Endothelial cell of umbilical vein (primary cell): ENCODE measurements around the gene MR1. TPM values are rescaled to one million over a fixed set of nuclear protein-coding genes. Genes with fewer than 3 reads are reported as not detected.
A peak's percentile ranks its signal among the peaks of the same experiment; 100 is the strongest.

Source experiments
- Bru-seq: library from RNA; stranded (reverse); fragments of 400-500 nt; gene quantifications from one replicate; lab custom pipeline; 2021; lab: Mats Ljungman, UMichigan
- BruChase-seq, 2 experiments: library from RNA; stranded (reverse); fragments of 400-500 nt; gene quantifications; one replicate each; lab custom pipeline; 2021; lab: Mats Ljungman, UMichigan
- BruUV-seq: library from RNA; stranded (reverse); fragments of 400-500 nt; replicated peaks from 2 replicates; lab custom pipeline; 2021; lab: Mats Ljungman, UMichigan
- CTCF ChIA-PET: fragments of 300-600, 350-600 bp; sonication (Branson Sonifier 250); formaldehyde crosslinking; loops from one replicate; lab custom pipeline; 2021; ENCODE audit warnings: antibody characterized with exemption, inconsistent platforms; lab: Charles Lee
- POLR2A ChIA-PET: fragments of 300-600, 350-600 bp; sonication (Branson Sonifier 250); formaldehyde crosslinking; loops from one replicate; lab custom pipeline; 2021; ENCODE audit warnings: antibody characterized with exemption, inconsistent platforms; lab: Charles Lee
- DNase-seq: peaks from one replicate; pipeline ENCODE4 v3.0.0-alpha.2; 2011; ENCODE audit warnings: low read depth, low spot score
- FAIRE-seq: peaks from 2 replicates; lab custom pipeline; 2011; peaks lifted over from hg19 to GRCh38; lab: Jason Lieb, UNC
- H2AFZ ChIP-seq: 2 replicates; pipeline ENCODE4 v1.6.0; 2012; ENCODE audit warnings: low read depth, low read length, control low read depth, inconsistent platforms
- H3K27ac ChIP-seq: 2 replicates; pipeline ENCODE4 v1.5.1; 2011; ENCODE audit warnings: low read depth, mild to moderate bottlenecking, control low read depth, low read length, moderate library complexity; ENCODE audit not compliant: insufficient read depth
- H3K27me3 ChIP-seq, 2 experiments: 2 replicates each; pipeline versions ENCODE4 v1.6.0 to v1.6.1; 2011; ENCODE audit warnings: low read length in 2 of 2, mixed read lengths in 1 of 2; ENCODE audit not compliant: control insufficient read depth in 2 of 2, insufficient read depth in 2 of 2
- H3K36me3 ChIP-seq, 2 experiments: 2 replicates in 1 of 2; 3 replicates in 1 of 2; pipeline ENCODE4 v1.5.1; 2011; ENCODE audit warnings: low read length in 2 of 2, mild to moderate bottlenecking in 1 of 2, moderate library complexity in 1 of 2; ENCODE audit not compliant: control insufficient read depth in 2 of 2, insufficient read depth in 2 of 2; ENCODE audit errors: extremely low read depth in 1 of 2
- H3K4me1 ChIP-seq: 3 replicates; pipeline ENCODE4 v1.5.1; 2011; ENCODE audit warnings: mild to moderate bottlenecking, low read length; ENCODE audit not compliant: control insufficient read depth, insufficient read depth; ENCODE audit errors: extremely low read depth
- H3K4me2 ChIP-seq: 2 replicates; pipeline ENCODE4 v1.6.1; 2011; ENCODE audit warnings: low read length, control low read depth, mixed read lengths; ENCODE audit not compliant: insufficient read depth
- H3K4me3 ChIP-seq, 3 experiments: fragments of 200-600 bp in 1 of 3; sonication (generic), shearing (Covaris generic) in 1 of 3; replicated peaks in 1 of 3; 2 replicates each; pipeline ENCODE4 v1.5.1; 2011 to 2016; ENCODE audit warnings: control low read depth in 3 of 3, low read length in 3 of 3, mild to moderate bottlenecking in 2 of 3, inconsistent platforms in 1 of 3, low read depth in 1 of 3, moderate library complexity in 1 of 3; ENCODE audit not compliant: insufficient read depth in 1 of 3
- H3K79me2 ChIP-seq: 2 replicates; pipeline ENCODE4 v1.6.0; 2012; ENCODE audit warnings: low read length, inconsistent platforms; ENCODE audit not compliant: control insufficient read depth, insufficient read depth
- H3K9ac ChIP-seq: replicated peaks from 2 replicates; pipeline ENCODE3; 2011; ENCODE audit warnings: low read length, control low read depth; ENCODE audit not compliant: insufficient read depth; ENCODE audit errors: extremely low read depth
- H3K9me1 ChIP-seq: replicated peaks from 3 replicates; pipeline ENCODE4 v1.6.0; 2011; ENCODE audit warnings: mild to moderate bottlenecking, low read length; ENCODE audit not compliant: control insufficient read depth, insufficient read depth; ENCODE audit errors: extremely low read depth
- H3K9me3 ChIP-seq: replicated peaks from 2 replicates; pipeline ENCODE4 v1.5.1; 2012; ENCODE audit warnings: low read length, inconsistent platforms; ENCODE audit not compliant: control insufficient read depth, insufficient read depth
- H4K20me1 ChIP-seq: replicated peaks from 2 replicates; pipeline ENCODE3; 2011; ENCODE audit warnings: mild to moderate bottlenecking, low read length; ENCODE audit not compliant: control insufficient read depth, insufficient read depth; ENCODE audit errors: extremely low read depth
- EZH2 ChIP-seq: IDR thresholded peaks from 2 replicates; pipeline ENCODE4 v1.6.1; 2012; ENCODE audit warnings: borderline replicate concordance, low read depth, mild to moderate bottlenecking, moderate library complexity, low read length, inconsistent platforms; ENCODE audit not compliant: severe bottlenecking
- FOS ChIP-seq: IDR thresholded peaks from 2 replicates; pipeline ENCODE4 v1.6.1; 2011; ENCODE audit warnings: mild to moderate bottlenecking, low read length, moderate library complexity, borderline replicate concordance; ENCODE audit not compliant: insufficient read depth
- JUN ChIP-seq: IDR thresholded peaks from 2 replicates; pipeline ENCODE4 v1.6.1; 2011; ENCODE audit warnings: borderline replicate concordance, low read depth; ENCODE audit not compliant: insufficient read length, insufficient read depth
- MYC ChIP-seq: IDR thresholded peaks from one replicate; pipeline ENCODE4 v1.6.1; 2011; ENCODE audit warnings: mild to moderate bottlenecking, low read depth, low read length
- POLR2A ChIP-seq: IDR thresholded peaks from 2 replicates; pipeline ENCODE4 v1.6.1; 2012; ENCODE audit warnings: low read depth, mild to moderate bottlenecking, control low read depth, low read length
- POLR2AphosphoS5 ChIP-seq: IDR thresholded peaks from 2 replicates; pipeline ENCODE4 v1.6.1; 2012; ENCODE audit warnings: low read depth, mild to moderate bottlenecking, control low read depth, low read length, moderate library complexity; ENCODE audit not compliant: insufficient read depth
- dilution Hi-C: fragments of 300-500 bp; cut with MboI; formaldehyde crosslinking; loops from one replicate; pipeline ENCODE4 v1.15.0; 2019; ENCODE audit warnings: low sequenced_read_pairs; ENCODE audit not compliant: extremely low pct_ligation_motif_present
- intact Hi-C: fragments of 100-400 bp; cut with micrococcal nuclease; formaldehyde crosslinking; loops from one replicate; pipeline ENCODE4 v1.10.0; 2022
- long read RNA-seq: library from polyadenylated mRNA; stranded (forward); transcript quantifications from one replicate; pipeline ENCODE4 v2.0.0, GENCODE V29; 2021
- polyA minus RNA-seq, 3 experiments: library from RNA; depleted of rRNA, polyadenylated mRNA; stranded (reverse); fragments of >200 nt; gene quantifications; 1 replicate in 1 of 3; 2 replicates in 2 of 3; pipeline ENCODE4 v1.2.3, GENCODE V29; 2011
- polyA plus RNA-seq, 4 experiments: library from polyadenylated mRNA; depleted of rRNA in 3 of 4; stranded (reverse) in 3 of 4; unstranded in 1 of 4; fragments of >200 nt; gene quantifications; 2 replicates each; pipeline versions ENCODE4 v1.2.1 to v1.2.3, GENCODE V29; 2011 to 2012; ENCODE audit warnings: missing spikeins in 1 of 4
- total RNA-seq: library from RNA; stranded (reverse); gene quantifications from 2 replicates; pipeline ENCODE4 v1.2.3, GENCODE V29; 2021
- TF ChIP-seq, protein P1 (sequence below), 2 donors: IDR thresholded peaks; 1 replicate in 1 of 2; 2 replicates in 1 of 2; pipeline ENCODE4 v1.5.1; 2011; ENCODE audit warnings: low read length in 2 of 2, mild to moderate bottlenecking in 2 of 2, moderate library complexity in 2 of 2, control low read depth in 1 of 2, inconsistent platforms in 1 of 2, low read depth in 1 of 2; ENCODE audit not compliant: insufficient read depth in 1 of 2; ENCODE audit errors: extremely low read depth in 1 of 2

The MR1 gene
- total RNA-seq: 1.1 and 1.3 TPM in 2 replicates
- polyA plus RNA-seq: 1.5 and 2.5 TPM in 2 replicates
- 1.3 and 1.9 TPM in 2 replicates for polyA plus RNA-seq (2011; cell fraction: cytosol; rRNA removed)
- 0.84 and 0.93 TPM in 2 replicates for polyA plus RNA-seq (2011; cell fraction: nucleus; rRNA removed)
- polyA plus RNA-seq (2012): 0.67 and 0.83 TPM in 2 replicates
- 2.9 and 5.4 TPM in 2 replicates for polyA minus RNA-seq
- polyA minus RNA-seq (2011; cell fraction: cytosol; rRNA and poly(A)+ RNA removed): 5.5 TPM
- 1.3 and 1.9 TPM in 2 replicates for polyA minus RNA-seq (2011; cell fraction: nucleus; rRNA and poly(A)+ RNA removed)
- Bru-seq, nascent RNA: percentile 30 among the genes with signal in this experiment
- percentile 23 among the genes with signal in this experiment for BruChase-seq, experiment 1, labeled RNA remaining after a 6-hour chase
- BruChase-seq, experiment 2, labeled RNA remaining after a 2-hour chase: percentile 20 among the genes with signal in this experiment
- long read RNA-seq, partial matches to known transcripts: 0 of 3 reads
- long read RNA-seq, other reads (novel, unspliced or antisense): 1 of 3 reads

- TF ChIP-seq, protein P1, sequence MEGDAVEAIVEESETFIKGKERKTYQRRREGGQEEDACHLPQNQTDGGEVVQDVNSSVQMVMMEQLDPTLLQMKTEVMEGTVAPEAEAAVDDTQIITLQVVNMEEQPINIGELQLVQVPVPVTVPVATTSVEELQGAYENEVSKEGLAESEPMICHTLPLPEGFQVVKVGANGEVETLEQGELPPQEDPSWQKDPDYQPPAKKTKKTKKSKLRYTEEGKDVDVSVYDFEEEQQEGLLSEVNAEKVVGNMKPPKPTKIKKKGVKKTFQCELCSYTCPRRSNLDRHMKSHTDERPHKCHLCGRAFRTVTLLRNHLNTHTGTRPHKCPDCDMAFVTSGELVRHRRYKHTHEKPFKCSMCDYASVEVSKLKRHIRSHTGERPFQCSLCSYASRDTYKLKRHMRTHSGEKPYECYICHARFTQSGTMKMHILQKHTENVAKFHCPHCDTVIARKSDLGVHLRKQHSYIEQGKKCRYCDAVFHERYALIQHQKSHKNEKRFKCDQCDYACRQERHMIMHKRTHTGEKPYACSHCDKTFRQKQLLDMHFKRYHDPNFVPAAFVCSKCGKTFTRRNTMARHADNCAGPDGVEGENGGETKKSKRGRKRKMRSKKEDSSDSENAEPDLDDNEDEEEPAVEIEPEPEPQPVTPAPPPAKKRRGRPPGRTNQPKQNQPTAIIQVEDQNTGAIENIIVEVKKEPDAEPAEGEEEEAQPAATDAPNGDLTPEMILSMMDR (IDR thresholded peaks at IDR 0.05; ENCODE audit: extremely low read depth in 1 of 2, insufficient read depth in 1 of 2, low read depth in 1 of 2, low read length in 2 of 2): no peak
- no peak for TF ChIP-seq EZH2
- TF ChIP-seq JUN: no peak
- no peak for TF ChIP-seq POLR2AphosphoS5
- no peak for TF ChIP-seq POLR2A
- no peak for TF ChIP-seq FOS
- no peak for TF ChIP-seq MYC
Measured at GRCh38 chr1:181033799-181034451, at the start of gene MR1. Gene MR1 (plus strand): TSS chr1:181033983. CDS start chr1:181034008, 25 bp downstream.

More at GRCh38 chr1:181033799-181034451, at the start of gene MR1:
- Histone ChIP-seq H3K4me3 (peak within 1 kb of the TSS in 2 of 3 experiments; percentile 1 to 43), H3K9me1 (no peaks in the 10 kb centered on the region), H3K4me2 (peak within 1 kb of the TSS; percentile 87), H3K27ac (peak within 1 kb of the TSS; percentile 18), H3K27me3 (no peaks in the 10 kb centered on the region), H3K79me2 (no peaks in the 10 kb centered on the region), H4K20me1 (no peaks in the 10 kb centered on the region), H3K9ac (peak within 1 kb of the TSS; percentile 11), H3K36me3 (no peaks in the 10 kb centered on the region), H2AFZ (peak within 1 kb of the TSS; percentile 65), H3K9me3 (no peaks in the 10 kb centered on the region), H3K4me1 (peaks cover 10% of the 10 kb centered on the region)
- intact Hi-C loops (no loop called here), dilution Hi-C loops (loop anchor here (10.0 kb wide), 1 partner anchor 131 kb away; no protein-coding TSS in a partner anchor)
- DNase-seq (peak; percentile 91), FAIRE-seq (peak; percentile 90)
- ChIA-PET CTCF (interaction anchor here (1.2 to 8.7 kb wide), 10 partner anchors 9 to 171 kb away, joined by 3 to 174 read pairs (median 6); partner anchors contain the start of gene STX6), POLR2A (interaction anchor here (1.0 to 2.3 kb wide), 2 partner anchors 11 to 42 kb away, joined by 3 to 10 read pairs; partner anchors contain the start of gene STX6)
- BruUV-seq: TSS peak; percentile 57
